ENCODE results near the gene RGS12. TPM values are rescaled to one million over a fixed set of nuclear protein-coding genes. Genes with fewer than 3 reads are reported as not detected.

The RGS12 gene
- polyA plus RNA-seq, 3 donors: 0.75 to 15.3 (median 2.7) TPM

- Histone ChIP-seq H3K4me3 (replicated peaks in 1 of 3; ENCODE audit: low read depth in 2 of 3, low read length in 3 of 3) (no peak overlapping the region), H3K27me3 (ENCODE audit: control insufficient read depth in 2 of 2, insufficient read depth in 2 of 2, low read length in 2 of 2) (no peaks in the 10 kb centered on the region), H2AFZ (ENCODE audit: insufficient read depth, low read depth, low read length, poor library complexity, severe bottlenecking) (no peak overlapping the region), H3K9ac (ENCODE audit: insufficient read depth, low read length, poor library complexity, severe bottlenecking) (no peak overlapping the region), H4K20me1 (ENCODE audit: insufficient read depth, low read length) (no peaks in the 10 kb centered on the region), H3K4me1 (ENCODE audit: control insufficient read depth in 1 of 2, insufficient read depth in 2 of 2, low read length in 2 of 2) (peaks cover 0 to 2% of the 10 kb centered on the region in 2 donors), H3K27ac (ENCODE audit: low read depth in 1 of 2, low read length in 2 of 2) (no peak overlapping the region), H3K4me2 (replicated peaks; ENCODE audit: extremely low read depth, low read length, poor library complexity, severe bottlenecking) (no peak overlapping the region), H3K36me3 (replicated peaks in 1 of 2; ENCODE audit: control insufficient read depth in 1 of 2, insufficient read depth in 2 of 2, low read length in 2 of 2) (no peaks in the 10 kb centered on the region), H3K79me2 (ENCODE audit: insufficient read depth, low read length) (no peaks in the 10 kb centered on the region), H3K9me3 (replicated peaks in 1 of 2; ENCODE audit: control insufficient read depth in 1 of 2, insufficient read depth in 1 of 2, low read length in 2 of 2) (no peaks in the 10 kb centered on the region)
- Mint-ChIP-seq H3K9me3 (no peaks in the 10 kb centered on the region), H3K36me3 (no peaks in the 10 kb centered on the region), H3K4me3 (no peak overlapping the region), H3K27ac (no peak overlapping the region), H3K4me1 (peaks cover 7% of the 10 kb centered on the region), H3K27me3 (ENCODE audit: low read depth in 3 of 3) (peaks cover 0 to 3% (median 2%) of the 10 kb centered on the region in 3 donors)
- no peak for DNase-seq
- intact Hi-C loops (cut with micrococcal nuclease): no loop called here
- WGBS (ENCODE audit: insufficient coverage): 100% methylated on average over 4 of the region's 6 CpGs
- TF ChIP-seq, protein P1, sequence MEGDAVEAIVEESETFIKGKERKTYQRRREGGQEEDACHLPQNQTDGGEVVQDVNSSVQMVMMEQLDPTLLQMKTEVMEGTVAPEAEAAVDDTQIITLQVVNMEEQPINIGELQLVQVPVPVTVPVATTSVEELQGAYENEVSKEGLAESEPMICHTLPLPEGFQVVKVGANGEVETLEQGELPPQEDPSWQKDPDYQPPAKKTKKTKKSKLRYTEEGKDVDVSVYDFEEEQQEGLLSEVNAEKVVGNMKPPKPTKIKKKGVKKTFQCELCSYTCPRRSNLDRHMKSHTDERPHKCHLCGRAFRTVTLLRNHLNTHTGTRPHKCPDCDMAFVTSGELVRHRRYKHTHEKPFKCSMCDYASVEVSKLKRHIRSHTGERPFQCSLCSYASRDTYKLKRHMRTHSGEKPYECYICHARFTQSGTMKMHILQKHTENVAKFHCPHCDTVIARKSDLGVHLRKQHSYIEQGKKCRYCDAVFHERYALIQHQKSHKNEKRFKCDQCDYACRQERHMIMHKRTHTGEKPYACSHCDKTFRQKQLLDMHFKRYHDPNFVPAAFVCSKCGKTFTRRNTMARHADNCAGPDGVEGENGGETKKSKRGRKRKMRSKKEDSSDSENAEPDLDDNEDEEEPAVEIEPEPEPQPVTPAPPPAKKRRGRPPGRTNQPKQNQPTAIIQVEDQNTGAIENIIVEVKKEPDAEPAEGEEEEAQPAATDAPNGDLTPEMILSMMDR (IDR thresholded peaks at IDR 0.05): no peak
Measured at GRCh38 chr4:3337357-3337732, 44.5 kb downstream of the RGS12 start.

DNA sequence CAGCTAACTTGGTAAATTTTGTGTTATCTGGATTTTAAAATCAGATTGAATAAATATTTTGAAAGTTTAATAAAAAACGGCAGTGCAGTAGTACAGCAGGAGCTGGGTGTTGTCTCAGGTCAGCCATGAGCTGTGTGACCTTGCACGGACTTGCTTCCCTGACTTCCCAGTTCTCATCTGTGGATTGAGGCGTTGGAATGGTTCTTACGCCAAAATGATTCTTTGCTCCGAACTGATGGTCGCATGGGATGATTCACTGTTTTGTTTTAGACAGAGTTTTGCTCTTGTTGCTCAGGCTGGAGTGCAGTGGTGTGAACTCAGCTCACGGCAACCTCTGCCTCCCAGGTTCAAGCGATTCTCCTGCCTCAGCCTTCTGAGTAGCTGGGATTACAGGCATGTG lies 45.0 kb downstream of the RGS12 start:
- Histone ChIP-seq H2AFZ (ENCODE audit: insufficient read depth, low read depth, low read length, poor library complexity, severe bottlenecking) (no peak overlapping the region), H3K9ac (ENCODE audit: insufficient read depth, low read length, poor library complexity, severe bottlenecking) (no peak overlapping the region), H4K20me1 (ENCODE audit: insufficient read depth, low read length) (no peaks in the 10 kb centered on the region), H3K4me2 (replicated peaks; ENCODE audit: extremely low read depth, low read length, poor library complexity, severe bottlenecking) (no peak overlapping the region), H3K27me3 (ENCODE audit: control insufficient read depth in 2 of 2, insufficient read depth in 2 of 2, low read length in 2 of 2) (no peaks in the 10 kb centered on the region), H3K36me3 (replicated peaks in 1 of 2; ENCODE audit: control insufficient read depth in 1 of 2, insufficient read depth in 2 of 2, low read length in 2 of 2) (no peaks in the 10 kb centered on the region), H3K4me1 (ENCODE audit: control insufficient read depth in 1 of 2, insufficient read depth in 2 of 2, low read length in 2 of 2) (peaks cover 0 to 2% of the 10 kb centered on the region in 2 donors), H3K27ac (ENCODE audit: low read depth in 1 of 2, low read length in 2 of 2) (no peak overlapping the region), H3K9me3 (replicated peaks in 1 of 2; ENCODE audit: control insufficient read depth in 1 of 2, insufficient read depth in 1 of 2, low read length in 2 of 2) (no peaks in the 10 kb centered on the region), H3K4me3 (replicated peaks in 1 of 3; ENCODE audit: low read depth in 2 of 3, low read length in 3 of 3) (no peak overlapping the region), H3K79me2 (ENCODE audit: insufficient read depth, low read length) (no peaks in the 10 kb centered on the region)
- WGBS (ENCODE audit: insufficient coverage): 97% methylated on average over 6 of the region's 8 CpGs
- Mint-ChIP-seq H3K4me3 (no peak overlapping the region), H3K4me1 (peaks cover 8% of the 10 kb centered on the region), H3K9me3 (no peaks in the 10 kb centered on the region), H3K36me3 (peaks cover 0 to 2% of the 10 kb centered on the region in 2 donors), H3K27me3 (ENCODE audit: low read depth in 3 of 3) (peaks cover 0 to 3% (median 2%) of the 10 kb centered on the region in 3 donors), H3K27ac (peak overlapping the region in 1 of 7 donors; percentile 8)
- no peak for DNase-seq
- TF ChIP-seq, protein P1 (IDR thresholded peaks at IDR 0.05): no peak
- intact Hi-C loops (cut with micrococcal nuclease): no loop called here
